HT1080 (cell line): Measurements from ENCODE around the gene WDR4. TPM values are rescaled to one million over a fixed set of nuclear protein-coding genes. Genes with fewer than 3 reads are reported as not detected.
"Not testable (repeated sequence)": the region's sequence is repeated elsewhere in the genome, so short reads cannot be mapped to it uniquely, and the experiment has no call there.

Experiments
- DNase-seq: peaks from one replicate; pipeline ENCODE4 v3.0.0-alpha.2; 2015; ENCODE audit warnings: low read depth
- total RNA-seq: library from RNA; depleted of rRNA; stranded (reverse); fragments of >200 nt; shearing (Covaris generic); gene quantifications from 2 replicates; pipeline ENCODE4 v1.2.3, GENCODE V29; 2014; rRNA removed

The WDR4 gene
- total RNA-seq, 1 experiment from 2014 or later, result 24.7 TPM

DNA sequence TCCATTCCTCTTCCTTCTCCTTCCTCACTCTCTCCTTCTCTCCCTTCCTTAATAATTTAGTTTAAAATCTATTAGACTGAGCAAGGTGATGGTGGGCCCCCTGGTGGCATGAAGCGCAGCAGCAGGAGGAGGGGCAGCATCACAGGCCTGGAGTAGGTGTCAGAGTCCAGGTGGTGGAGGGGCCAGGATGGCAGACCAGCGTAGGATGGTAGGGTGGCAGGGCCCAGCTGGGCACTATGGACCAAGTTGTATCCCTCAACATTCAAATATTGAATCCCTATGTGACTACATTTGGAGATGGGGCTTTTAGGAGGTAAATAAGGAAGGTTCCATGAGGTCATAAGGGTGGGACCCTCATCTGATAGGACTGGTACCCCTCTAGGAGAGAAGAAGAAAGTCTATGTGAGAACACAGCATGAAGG, 61.0 kb downstream of the WDR4 start:
- DNase-seq, result peak; percentile 39

DNA sequence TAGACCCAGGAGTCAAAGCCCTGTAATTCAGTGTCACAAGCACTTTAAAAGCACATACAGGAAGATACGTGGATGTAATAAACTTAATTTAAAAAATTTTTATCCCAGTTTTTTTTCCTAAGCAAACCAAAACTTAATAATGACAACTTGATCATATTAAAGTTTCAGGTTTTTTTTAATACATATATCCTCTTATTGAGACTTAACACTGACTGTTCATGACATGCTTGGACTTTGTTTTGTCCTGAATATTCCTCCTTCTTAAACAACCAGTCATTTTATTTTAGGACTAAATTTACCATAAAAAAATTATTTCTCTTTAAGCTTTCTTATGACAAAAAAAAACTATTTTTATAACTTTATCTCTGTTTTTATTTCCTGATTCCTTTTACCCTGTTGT, 64.1 kb downstream of the WDR4 start:
- DNase-seq, result no peak

DNA sequence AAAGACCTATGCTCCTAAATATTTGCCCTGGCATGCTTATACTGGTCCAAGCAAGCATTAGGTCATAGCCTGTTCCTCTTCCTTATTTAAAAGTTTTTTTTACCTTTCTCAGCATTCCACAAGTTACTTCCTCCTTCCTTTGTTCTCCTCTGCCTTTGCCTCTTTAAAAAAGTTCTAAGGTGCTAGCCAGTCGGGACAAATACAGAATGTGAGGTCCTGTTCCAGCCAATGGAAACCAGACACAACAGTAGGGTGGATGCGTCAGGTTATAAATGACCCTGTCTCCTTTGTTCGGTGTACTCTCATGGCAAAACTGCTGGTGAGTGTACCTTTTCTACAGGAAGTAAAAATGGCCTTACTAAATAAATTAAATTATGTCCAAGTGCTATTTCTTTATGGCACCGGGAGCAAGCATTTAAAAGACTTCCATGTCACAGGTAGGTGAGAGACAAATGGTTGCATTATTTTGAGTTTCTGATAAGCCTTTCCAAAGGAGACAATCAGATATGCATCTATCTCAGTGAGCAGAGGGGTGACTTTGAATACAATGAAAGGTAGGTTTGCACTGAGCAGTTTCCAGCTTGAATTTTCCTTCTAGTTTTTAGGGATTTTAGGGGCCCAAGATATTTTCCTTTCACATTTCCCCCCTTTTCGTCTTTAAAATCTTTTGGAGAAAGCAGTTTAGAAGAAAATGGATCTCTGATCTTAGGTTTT, 66.7 kb downstream of the WDR4 start:
- not testable (repeated sequence) for DNase-seq

DNA sequence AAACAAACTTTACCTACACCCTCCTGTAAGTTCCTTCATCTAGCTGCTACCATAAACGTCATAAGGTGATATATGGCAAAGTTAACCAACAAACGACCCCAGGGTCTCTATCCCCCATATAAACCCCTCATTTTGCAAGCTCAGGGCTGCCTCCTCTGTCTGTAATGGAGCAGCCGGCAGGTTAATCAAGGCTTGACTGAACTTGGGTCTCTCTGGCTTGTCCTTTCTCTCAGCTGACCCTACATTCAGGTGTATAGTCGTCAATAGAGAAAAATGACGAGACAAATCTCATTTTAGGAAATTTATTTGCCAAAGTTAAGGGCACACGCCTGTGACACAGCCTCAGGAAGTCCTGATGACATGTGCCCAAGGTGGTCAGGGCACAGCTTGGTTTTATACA, 67.4 kb downstream of the WDR4 start:
- DNase-seq, result no peak

DNA sequence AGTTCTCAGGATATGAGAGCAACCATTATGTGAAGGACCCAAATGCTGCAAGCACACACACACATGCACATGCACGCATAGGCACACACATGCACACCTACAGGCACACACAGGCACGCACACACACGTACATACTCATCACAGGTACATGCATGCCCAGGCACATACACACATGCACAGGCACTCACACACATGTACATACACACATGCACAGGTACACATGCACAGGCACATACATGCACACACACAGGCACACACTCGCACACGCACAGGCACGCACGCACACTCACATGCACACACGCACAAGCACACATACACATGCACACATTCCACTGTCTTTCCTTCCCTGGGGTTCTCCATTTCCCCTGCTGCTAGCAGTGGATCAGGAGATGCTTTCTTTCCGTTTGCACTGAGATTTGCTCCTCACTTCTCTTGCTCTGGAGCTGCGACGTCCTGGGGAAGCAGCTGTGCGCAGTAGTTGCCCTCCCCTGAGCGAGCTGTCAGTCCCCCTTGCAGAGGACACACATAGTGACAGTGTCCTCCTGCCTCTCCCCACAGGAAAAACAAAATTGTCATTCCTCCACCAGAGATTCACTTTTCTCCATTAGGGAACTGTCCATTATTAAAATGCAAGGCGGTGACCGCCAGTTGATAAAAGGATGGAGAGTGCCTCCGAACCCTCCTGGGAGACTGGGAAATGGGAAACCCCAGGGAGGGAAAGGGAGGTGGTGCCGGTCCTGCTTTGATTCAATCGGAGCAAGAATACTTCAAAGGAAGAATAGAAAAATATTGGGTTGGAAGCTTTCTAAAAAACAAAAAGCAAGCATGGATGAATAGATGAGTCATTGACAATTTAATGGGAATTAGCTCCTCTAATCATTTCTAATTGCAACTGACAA, 69.5 kb downstream of the WDR4 start:
- no peak for DNase-seq

DNA sequence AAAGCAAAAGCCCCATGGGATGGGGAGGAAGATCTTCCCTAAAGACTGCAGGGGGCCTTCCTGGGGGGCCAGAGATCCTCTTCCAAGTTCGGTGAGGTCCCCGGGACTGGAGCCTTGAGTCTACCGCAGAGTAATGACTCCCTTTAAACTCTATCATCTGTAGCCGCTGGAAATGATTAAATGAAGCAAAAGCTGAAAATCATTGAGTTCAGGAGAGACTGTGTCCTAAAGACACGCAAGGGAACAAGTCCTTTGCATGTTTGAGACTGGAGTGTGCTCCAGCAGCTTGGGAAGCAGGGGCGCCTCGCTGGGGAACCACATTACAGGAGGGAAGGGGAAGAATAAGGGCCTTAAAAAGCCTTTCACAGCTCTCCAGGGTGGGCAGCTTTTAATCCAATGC, 70.2 kb downstream of the WDR4 start:
- no peak for DNase-seq

DNA sequence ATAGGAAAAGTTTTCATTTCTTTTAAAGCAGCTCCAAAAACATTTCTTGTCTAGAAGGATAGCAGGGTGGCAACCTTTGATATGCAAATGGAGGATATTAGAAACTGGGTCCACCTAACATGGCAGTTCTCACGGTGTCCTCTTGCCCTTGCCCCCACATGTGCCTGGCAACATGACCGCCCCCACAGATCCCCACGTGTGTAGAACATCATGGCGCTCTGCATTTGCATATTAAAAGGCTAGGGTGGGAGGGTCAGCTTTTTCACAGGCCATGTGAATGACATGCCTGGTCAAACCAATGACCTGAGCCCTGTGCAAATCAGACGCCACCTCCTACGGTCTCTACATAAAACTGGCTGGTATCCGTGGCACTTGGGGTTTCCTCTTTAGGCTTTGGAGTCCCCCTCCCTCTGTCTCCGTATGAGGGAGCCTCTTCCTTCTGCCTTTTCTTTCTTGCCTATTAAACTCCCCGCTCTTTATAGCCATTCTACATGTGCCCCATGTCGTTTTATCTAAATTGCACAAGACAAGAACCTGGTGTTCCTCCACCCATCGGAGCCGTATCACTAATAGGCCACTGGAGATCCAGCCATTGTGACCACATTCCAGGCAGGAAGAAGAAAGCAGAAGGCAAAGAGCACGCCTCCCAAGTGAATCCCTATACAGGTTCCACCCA, 71.3 kb downstream of the WDR4 start:
- DNase-seq, result no peak

DNA sequence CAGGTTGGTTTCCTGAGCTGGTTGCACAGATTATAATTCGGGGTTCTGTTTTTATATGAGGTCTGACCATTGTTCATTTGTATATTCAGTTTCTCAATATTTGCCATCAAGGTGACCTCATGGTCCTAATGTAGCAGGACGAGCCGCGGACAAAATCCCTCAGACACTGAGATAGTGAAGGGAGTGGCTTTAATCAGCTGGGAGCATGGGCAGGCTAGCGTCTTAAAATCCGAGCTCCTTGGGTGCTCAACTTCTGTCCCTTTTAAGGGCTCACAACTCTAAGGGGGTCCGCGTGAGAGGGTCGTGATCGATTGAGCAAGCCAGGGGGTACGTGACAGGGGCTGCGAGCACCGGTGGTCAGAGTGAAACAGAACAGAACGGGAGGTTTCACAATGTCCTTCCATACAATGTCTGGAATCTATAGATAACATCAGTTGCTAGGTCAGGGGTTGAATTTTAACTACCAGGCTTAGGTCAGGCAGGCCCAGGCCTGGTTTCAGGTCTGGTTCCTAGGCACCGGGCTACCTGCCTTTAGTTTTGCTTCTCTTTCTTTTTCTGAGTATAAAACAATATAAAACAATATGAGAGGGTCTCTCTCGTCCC, 71.9 kb downstream of the WDR4 start:
- not testable (repeated sequence) for DNase-seq

DNA sequence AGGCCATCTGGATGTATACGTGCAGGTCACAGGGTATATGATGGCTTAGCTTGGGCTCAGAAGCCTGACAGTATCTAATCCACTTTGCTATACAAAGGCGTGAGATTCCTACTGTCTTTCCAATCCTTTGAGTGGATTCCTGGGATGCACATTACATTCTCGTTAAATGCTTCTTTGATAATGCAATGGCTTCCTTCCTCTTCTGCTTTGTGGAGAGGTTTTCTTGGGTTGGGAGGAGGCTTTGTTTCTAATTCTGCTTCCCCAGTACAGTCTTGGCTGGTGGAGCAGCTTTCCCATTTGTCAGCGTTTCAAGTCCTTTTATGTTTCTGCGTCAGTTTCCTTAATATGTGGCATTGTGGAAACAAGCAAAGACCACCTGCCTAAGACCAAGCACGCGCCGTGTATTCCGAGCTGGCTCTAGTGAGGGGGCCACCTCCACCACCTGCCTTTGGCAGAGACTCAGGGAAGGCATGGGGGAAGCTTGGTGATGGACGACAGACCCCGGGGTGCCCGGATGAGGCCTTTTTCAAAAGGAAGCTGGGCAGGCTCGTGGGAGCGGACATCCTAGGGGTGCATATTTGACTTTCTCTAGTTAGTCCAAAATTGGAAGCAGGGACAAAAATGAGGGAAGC, 72.7 kb downstream of the WDR4 start:
- no peak for DNase-seq

DNA sequence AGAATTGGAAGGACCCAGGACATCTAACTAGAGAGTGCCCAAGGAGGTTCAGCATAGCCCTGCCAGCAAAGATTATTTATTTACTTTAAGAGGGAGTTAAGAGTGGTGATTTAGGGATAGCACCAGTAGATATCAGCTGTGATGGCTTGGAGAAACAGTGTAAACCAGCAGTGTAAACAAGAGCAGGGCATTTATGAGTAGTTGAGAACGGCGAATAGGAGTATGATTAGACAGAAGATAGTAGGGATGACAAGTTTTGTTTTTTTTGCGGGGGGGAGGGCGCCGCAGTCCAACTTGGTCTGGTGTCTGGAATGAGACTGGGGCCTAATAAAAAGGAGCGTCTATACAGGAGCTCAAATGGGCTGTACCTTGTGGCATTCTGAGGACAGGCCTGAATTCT, 77.7 kb downstream of the WDR4 start:
- DNase-seq, result not testable (repeated sequence)

DNA sequence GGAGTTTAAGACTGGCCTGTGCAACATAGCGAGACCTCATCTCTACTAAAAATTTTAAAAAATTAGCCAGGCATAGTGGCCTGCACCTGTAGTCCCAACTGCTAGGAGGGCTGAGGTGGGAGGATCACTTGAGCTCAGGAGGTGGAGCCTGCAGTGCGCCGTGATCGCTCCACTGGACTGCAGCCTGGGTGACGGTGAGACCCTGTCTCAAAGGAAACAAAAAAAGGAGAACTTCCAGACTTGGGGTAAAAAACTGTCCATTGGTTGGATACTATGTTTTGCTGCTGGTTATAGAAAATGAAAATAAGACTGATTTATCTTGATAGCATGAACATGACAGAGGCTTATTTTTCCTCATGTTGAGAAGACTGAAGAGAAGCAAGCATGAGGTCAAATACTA, 79.4 kb downstream of the WDR4 start:
- DNase-seq, result no peak

DNA sequence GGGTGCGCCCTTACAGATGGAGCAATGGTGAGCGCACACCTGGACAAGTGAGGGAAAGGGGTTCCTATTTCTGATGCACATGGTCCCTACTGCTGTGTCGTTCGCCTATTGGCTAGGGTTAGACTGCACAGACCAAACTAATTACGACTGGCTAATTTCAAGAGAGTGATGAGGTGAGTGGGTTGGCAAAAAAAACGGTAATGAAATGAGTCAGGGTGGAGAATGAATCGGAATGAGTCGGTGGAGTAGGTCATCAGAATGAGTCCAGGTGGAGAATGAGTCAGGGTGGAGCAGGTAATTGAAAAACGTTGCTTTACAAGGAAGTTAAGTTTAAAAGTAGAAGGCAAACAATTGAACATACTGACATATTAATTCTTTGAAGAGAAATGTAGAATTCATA, 79.8 kb downstream of the WDR4 start:
- DNase-seq, result no peak

Other genes starting within 250 kb of the WDR4 start
- gene PDE9A, start 225.9 kb downstream of the WDR4 start, total RNA-seq, result 0.02 TPM in 1 of 2 replicates, not detected in the other
- gene NDUFV3, start 13.8 kb upstream of the WDR4 start, total RNA-seq, result 57.5 and 64.9 TPM in 2 replicates
- not detected in 2 replicates for gene ERVH48-1, start 46.1 kb upstream of the WDR4 start, total RNA-seq
- 28.4 and 29.9 TPM in 2 replicates for gene PKNOX1, start 95.0 kb upstream of the WDR4 start, total RNA-seq
- 21.2 and 25.5 TPM in 2 replicates for gene CBS, start 196.3 kb upstream of the WDR4 start, total RNA-seq
- gene U2AF1, start 228.0 kb upstream of the WDR4 start, total RNA-seq, result 48.5 and 139 TPM in 2 replicates